ENCODE data around the gene SEC63. TPM values are rescaled to one million over a fixed set of nuclear protein-coding genes. Genes with fewer than 3 reads are reported as not detected.
A peak's percentile ranks its signal among the peaks of the same experiment; 100 is the strongest.

Gene SEC63
- total and polyA plus RNA-seq, 2 of the 4 experiments (the other 2 are of a cell fraction), result 8.6 to 22.4 TPM

- TF ChIP-seq RFX5 (IDR thresholded peaks at IDR 0.05; ENCODE audit: low read depth, low read length), result no peak
- no peak for TF ChIP-seq FOS (IDR thresholded peaks at IDR 0.05; ENCODE audit: low read depth, low read length)
Observed at GRCh38 chr6:107820338-107821261, 137.4 kb downstream of the SEC63 start (continued).

DNA sequence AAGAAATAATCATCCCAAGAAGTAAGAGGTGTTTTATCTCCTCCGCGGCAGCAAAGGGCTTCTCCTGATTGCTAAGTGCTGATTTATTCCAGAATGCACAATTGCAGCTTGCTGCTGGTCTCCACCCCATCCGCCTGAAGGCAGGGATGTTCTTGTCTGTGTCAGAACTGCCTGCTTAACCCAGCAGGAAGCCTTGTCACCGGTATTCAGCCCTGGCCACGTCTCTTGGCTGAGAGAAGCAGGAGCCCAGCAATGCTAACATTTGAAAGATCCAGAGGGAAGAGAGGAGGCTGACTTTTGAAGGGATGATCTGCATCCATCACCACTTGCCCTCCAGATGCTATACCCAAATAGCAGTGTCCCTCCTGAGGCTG, 138.1 kb downstream of the SEC63 start:
- no peak overlapping the region for H3K14ac ChIP-seq (replicated peaks; ENCODE audit: low read depth, low read length)
- H2AK9ac ChIP-seq (replicated peaks; ENCODE audit: low read depth, low read length, poor library complexity), result no peak overlapping the region
- H2BK20ac ChIP-seq (ENCODE audit: low read depth, low read length), result no peak overlapping the region
- peaks cover 40% of the 10 kb centered on the region for H3K27me3 ChIP-seq (ENCODE audit: control insufficient read depth, insufficient read depth, low read length)
- H3K79me1 ChIP-seq (ENCODE audit: low read depth in 1 of 2, low read length in 2 of 2), result no peaks in the 10 kb centered on the region
- H2AFZ ChIP-seq (replicated peaks; ENCODE audit: low read length, poor library complexity), result no peak overlapping the region
- no peak overlapping the region for H3K23ac ChIP-seq (ENCODE audit: low read depth, low read length)
- DNase-seq (peak; percentile 1), ATAC-seq (ENCODE audit: low read depth) (no peak)
- H3K56ac ChIP-seq (ENCODE audit: extremely low read depth, insufficient read depth, low read length), result no peak overlapping the region
- H4K20me1 ChIP-seq (ENCODE audit: insufficient read depth, low read length), result no peaks in the 10 kb centered on the region
- intact Hi-C loops (cut with micrococcal nuclease) (no loop called here), in situ Hi-C loops (cut with MboI; ENCODE audit: low sequenced_read_pairs) (no loop called here), dilution Hi-C loops (cut with HindIII; ENCODE audit: low sequenced_read_pairs, unreplicated experiment) (no loop called here)
- CTCF ChIA-PET, result no interaction called here
- H3K27ac ChIP-seq (ENCODE audit: insufficient read depth, low read length), result no peak overlapping the region
- H2BK5ac ChIP-seq (ENCODE audit: low read depth, low read length, poor library complexity, severe bottlenecking), result no peak overlapping the region
- H3K9me1 ChIP-seq (ENCODE audit: insufficient read depth, low read length), result no peaks in the 10 kb centered on the region
- H3K4me1 ChIP-seq (ENCODE audit: control insufficient read depth, insufficient read depth, low read length), result no peaks in the 10 kb centered on the region
- H3K36me3 ChIP-seq (ENCODE audit: control insufficient read depth, insufficient read depth, low read length), result no peaks in the 10 kb centered on the region
- no peaks in the 10 kb centered on the region for H3K9me3 ChIP-seq (ENCODE audit: control insufficient read depth, insufficient read depth, low read length)
- H2BK120ac ChIP-seq (ENCODE audit: low read depth, low read length), result no peak overlapping the region
- H3K4me2 ChIP-seq (ENCODE audit: low read depth, low read length), result no peak overlapping the region
- no peak overlapping the region for H3K4ac ChIP-seq (ENCODE audit: low read depth, low read length)
- TF ChIP-seq RCOR1 (IDR thresholded peaks at IDR 0.05; ENCODE audit: insufficient replicate concordance, low read length) (no peak), SMC3 (IDR thresholded peaks at IDR 0.05; ENCODE audit: low read depth, low read length) (no peak), MXI1 (IDR thresholded peaks at IDR 0.05; ENCODE audit: borderline replicate concordance, low read depth, low read length) (no peak), MAZ (IDR thresholded peaks at IDR 0.05; ENCODE audit: borderline replicate concordance, low read depth, low read length) (no peak), POLR2A (IDR thresholded peaks at IDR 0.05; ENCODE audit: low read depth, low read length) (no peak), ELK1 (IDR thresholded peaks at IDR 0.05; ENCODE audit: borderline replicate concordance, low read depth, low read length) (no peak), FOS (IDR thresholded peaks at IDR 0.05; ENCODE audit: low read depth, low read length) (no peak), MAFK (IDR thresholded peaks at IDR 0.05; ENCODE audit: low read depth, low read length) (no peak), RAD21 (IDR thresholded peaks at IDR 0.05; ENCODE audit: low read length) (no peak), CEBPB (IDR thresholded peaks at IDR 0.05; ENCODE audit: low read depth, low read length) (no peak)
- TF ChIP-seq, protein P1, sequence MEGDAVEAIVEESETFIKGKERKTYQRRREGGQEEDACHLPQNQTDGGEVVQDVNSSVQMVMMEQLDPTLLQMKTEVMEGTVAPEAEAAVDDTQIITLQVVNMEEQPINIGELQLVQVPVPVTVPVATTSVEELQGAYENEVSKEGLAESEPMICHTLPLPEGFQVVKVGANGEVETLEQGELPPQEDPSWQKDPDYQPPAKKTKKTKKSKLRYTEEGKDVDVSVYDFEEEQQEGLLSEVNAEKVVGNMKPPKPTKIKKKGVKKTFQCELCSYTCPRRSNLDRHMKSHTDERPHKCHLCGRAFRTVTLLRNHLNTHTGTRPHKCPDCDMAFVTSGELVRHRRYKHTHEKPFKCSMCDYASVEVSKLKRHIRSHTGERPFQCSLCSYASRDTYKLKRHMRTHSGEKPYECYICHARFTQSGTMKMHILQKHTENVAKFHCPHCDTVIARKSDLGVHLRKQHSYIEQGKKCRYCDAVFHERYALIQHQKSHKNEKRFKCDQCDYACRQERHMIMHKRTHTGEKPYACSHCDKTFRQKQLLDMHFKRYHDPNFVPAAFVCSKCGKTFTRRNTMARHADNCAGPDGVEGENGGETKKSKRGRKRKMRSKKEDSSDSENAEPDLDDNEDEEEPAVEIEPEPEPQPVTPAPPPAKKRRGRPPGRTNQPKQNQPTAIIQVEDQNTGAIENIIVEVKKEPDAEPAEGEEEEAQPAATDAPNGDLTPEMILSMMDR (conservative IDR thresholded peaks at IDR 0.05; ENCODE audit: low read depth, low read length), result no peak
- no peak overlapping the region for H2AK5ac ChIP-seq (ENCODE audit: low read depth, low read length)
- H4K91ac ChIP-seq (ENCODE audit: insufficient read depth, low read depth, low read length), result no peak overlapping the region
- H3K4me3 ChIP-seq (ENCODE audit: insufficient read depth, low read depth, low read length), result no peak overlapping the region
- POLR2A ChIA-PET (ENCODE audit: unreplicated experiment), result no interaction called here
- BruUV-seq (replicated peaks), result no TSS peak
- H3K18ac ChIP-seq (ENCODE audit: low read depth, low read length), result no peak overlapping the region
- WGBS, 2 experiments (ENCODE audit: extremely low coverage in 2 of 2, insufficient read length in 1 of 2), result no CpG with 5 or more reads among the region's 5 CpGs
- H4K8ac ChIP-seq (ENCODE audit: low read depth in 2 of 2, low read length in 2 of 2), result no peak overlapping the region
- no peak overlapping the region for H4K5ac ChIP-seq (ENCODE audit: low read depth, low read length)
- H2BK15ac ChIP-seq (ENCODE audit: low read depth, low read length), result no peak overlapping the region
- no peak overlapping the region for H3K9ac ChIP-seq (ENCODE audit: low read depth, low read length)
